Activated naive CD4-positive, alpha-beta T cell treated with anti-CD3 and anti-CD28 coated beads, Interleukin-2, amount 10 ng/mL, durations not matched to agents 7 days and 5 days (primary cell): Measurements from ENCODE around the gene UBE3D.
"Not testable (repeated sequence)": the region's sequence is repeated elsewhere in the genome, so short reads cannot be mapped to it uniquely, and the experiment has no call there.

ENCODE experiments used
- CTCF ChIA-PET: fragments of 350-600 bp; sonication (Branson Sonifier 250); formaldehyde crosslinking; loops from one replicate; lab custom pipeline; 2021; ENCODE audit warnings: antibody characterized with exemption; lab: Charles Lee
- DNase-seq: peaks from one replicate; pipeline ENCODE4 v3.0.0-alpha.2; 2020
- H3K27ac Mint-ChIP-seq: one replicate; pipeline ENCODE4 v1.8.0; 2021; ENCODE audit warnings: mild to moderate bottlenecking, moderate library complexity, mixed read lengths
- H3K27me3 Mint-ChIP-seq: one replicate; pipeline ENCODE4 v1.8.0; 2021; ENCODE audit warnings: mild to moderate bottlenecking, mixed read lengths
- H3K36me3 Mint-ChIP-seq: one replicate; pipeline ENCODE4 v1.8.0; 2021; ENCODE audit warnings: mixed read lengths
- H3K4me1 Mint-ChIP-seq: one replicate; pipeline ENCODE4 v1.8.0; 2021; ENCODE audit warnings: mixed read lengths
- H3K4me3 Mint-ChIP-seq: one replicate; pipeline ENCODE4 v1.8.0; 2021; ENCODE audit warnings: mild to moderate bottlenecking, moderate library complexity, mixed read lengths
- H3K9me3 Mint-ChIP-seq: one replicate; pipeline ENCODE4 v1.8.0; 2021; ENCODE audit warnings: mixed read lengths

The UBE3D gene

DNA sequence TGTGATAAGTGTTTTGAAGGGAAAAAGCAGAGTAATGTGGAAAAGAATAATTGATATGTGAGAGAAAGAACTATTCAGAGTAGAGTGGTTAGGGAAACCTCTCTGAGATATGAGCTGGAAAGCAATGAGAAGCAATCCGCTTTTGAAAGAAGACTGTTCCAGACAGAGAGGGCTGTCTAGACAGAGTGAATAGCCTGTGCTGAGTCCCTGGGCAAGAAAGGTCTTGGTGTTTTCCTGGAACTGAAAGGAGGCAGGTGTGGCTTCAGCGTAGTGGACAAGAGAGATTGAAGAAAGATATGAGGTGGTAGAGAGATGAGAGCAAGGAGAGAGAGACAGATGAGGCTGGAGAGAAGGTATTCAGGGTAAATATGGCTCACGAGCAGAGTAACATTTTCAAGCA, 190.8 kb downstream of the UBE3D start:
- CTCF ChIA-PET = no interaction called here
- no peaks in the 10 kb centered on the region for H3K27me3 Mint-ChIP-seq
- no peaks in the 10 kb centered on the region for H3K4me1 Mint-ChIP-seq
- DNase-seq = no peak
- H3K36me3 Mint-ChIP-seq = no peaks in the 10 kb centered on the region
- no peak overlapping the region for H3K27ac Mint-ChIP-seq
- no peak overlapping the region for H3K4me3 Mint-ChIP-seq
- no peaks in the 10 kb centered on the region for H3K9me3 Mint-ChIP-seq

DNA sequence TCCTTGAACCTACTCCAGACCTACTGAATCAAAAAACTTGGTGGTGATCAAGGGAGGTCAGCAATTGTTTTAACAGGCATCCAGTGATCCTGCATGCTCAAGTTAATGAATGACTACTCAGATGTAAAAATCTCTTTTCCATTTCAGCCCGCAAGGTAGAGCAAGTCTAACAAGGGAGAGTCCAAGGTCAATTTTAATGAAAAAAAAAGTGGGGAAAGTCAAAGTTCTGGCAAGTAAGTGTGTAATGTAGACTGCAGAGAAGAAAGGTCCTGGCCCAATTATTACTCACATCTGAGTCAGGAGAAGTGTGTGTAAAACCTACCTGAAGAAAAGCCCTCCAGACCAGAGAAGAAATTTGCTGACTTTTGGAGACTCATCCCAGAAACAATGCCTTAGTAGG, 193.5 kb downstream of the UBE3D start:
- no peak for DNase-seq
- no peaks in the 10 kb centered on the region for H3K36me3 Mint-ChIP-seq
- no peaks in the 10 kb centered on the region for H3K9me3 Mint-ChIP-seq
- no peaks in the 10 kb centered on the region for H3K27me3 Mint-ChIP-seq
- H3K4me1 Mint-ChIP-seq = no peaks in the 10 kb centered on the region
- H3K4me3 Mint-ChIP-seq = no peak overlapping the region
- H3K27ac Mint-ChIP-seq = no peak overlapping the region
- CTCF ChIA-PET = no interaction called here

DNA sequence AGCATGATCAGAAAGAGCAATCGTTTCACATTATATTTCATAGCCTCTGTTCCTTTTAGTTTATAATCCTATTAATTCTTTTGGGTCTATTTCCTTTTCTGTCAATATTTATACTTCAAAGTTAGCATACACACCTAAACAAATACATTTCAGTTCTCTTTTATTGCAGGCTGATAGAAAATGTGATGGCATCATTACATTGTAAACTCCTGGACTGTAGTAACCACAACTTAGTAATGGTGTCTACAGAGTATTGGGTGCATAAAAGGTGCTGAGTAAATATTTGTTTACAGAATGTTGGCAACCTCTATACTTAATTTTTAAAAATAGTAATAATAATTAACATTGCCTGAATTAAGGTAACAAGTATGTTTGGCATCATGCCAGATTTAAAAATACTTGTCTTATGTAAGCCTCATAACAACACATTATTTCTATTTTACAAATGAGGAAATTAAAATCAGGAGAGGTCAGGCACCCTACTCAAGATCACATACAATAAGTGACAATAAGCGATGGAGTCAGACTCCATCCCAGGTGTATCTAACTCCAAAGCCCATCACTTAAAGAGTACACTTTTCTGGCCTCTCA, 195.0 kb downstream of the UBE3D start:
- no peak overlapping the region for H3K27ac Mint-ChIP-seq
- DNase-seq = no peak
- H3K9me3 Mint-ChIP-seq = no peaks in the 10 kb centered on the region
- H3K36me3 Mint-ChIP-seq = no peaks in the 10 kb centered on the region
- no peak overlapping the region for H3K4me3 Mint-ChIP-seq
- no peaks in the 10 kb centered on the region for H3K27me3 Mint-ChIP-seq
- CTCF ChIA-PET = no interaction called here
- H3K4me1 Mint-ChIP-seq = no peaks in the 10 kb centered on the region

DNA sequence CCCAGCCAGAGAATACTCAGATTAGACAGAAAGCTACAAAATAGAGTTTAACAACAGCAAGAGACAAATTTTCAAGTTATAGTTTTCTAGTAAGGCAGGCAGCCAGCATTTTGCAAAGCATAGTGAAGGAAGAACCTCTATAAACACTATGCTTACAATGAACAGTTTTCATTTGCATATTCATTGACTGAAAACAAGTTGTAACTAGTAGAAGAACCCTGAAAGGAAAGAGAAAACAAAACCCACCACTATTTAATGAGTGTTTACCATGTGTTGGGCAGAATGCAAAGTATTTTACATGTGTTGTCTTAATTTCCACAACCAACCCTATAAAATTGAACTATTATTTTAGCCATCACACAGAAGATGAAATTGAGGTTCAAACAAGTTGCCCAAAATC, 196.1 kb downstream of the UBE3D start:
- no peak overlapping the region for H3K4me3 Mint-ChIP-seq
- H3K4me1 Mint-ChIP-seq = no peaks in the 10 kb centered on the region
- H3K27ac Mint-ChIP-seq = no peak overlapping the region
- H3K27me3 Mint-ChIP-seq = no peaks in the 10 kb centered on the region
- no peaks in the 10 kb centered on the region for H3K9me3 Mint-ChIP-seq
- CTCF ChIA-PET = no interaction called here
- H3K36me3 Mint-ChIP-seq = no peaks in the 10 kb centered on the region
- no peak for DNase-seq

DNA sequence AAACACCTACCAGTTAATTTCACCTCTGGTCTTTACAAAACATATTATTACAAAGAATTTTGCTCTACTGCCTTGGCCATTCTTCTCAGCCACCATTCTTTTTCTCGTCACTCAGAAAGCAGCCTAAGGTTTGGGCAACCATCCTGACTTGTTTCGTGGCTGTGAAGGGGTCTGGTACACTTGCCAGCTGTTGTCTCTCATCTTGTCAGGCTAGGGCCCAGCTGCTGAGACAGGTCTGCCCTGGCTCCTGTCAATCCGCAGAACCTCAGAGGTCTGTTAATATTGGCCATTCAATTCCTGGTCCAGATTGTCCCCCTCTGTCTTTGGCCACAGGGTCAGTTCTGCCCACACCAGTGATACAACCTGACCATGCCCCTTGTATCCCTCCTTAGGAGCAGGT, 197.7 kb downstream of the UBE3D start:
- CTCF ChIA-PET = no interaction called here
- H3K4me3 Mint-ChIP-seq = no peak overlapping the region

DNA sequence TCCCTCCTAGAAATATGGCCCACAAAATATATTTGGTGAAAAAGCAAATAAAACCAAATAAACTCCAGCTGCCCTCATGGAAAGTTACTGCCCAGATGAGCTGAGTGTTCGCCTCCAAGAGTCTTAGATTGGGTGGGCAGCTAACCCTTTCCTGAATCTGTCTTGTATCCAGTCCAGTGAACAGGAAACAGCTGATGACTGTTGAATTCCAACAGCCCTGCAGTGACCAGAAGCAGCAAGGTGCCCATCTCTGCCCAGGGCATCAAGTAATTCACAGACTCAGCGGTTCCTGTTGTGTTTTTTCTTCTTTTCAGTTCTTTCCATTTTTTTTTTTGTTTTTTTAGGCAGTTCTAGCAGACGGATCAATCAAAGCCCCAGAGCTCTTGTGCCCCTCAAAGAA, 199.2 kb downstream of the UBE3D start:
- CTCF ChIA-PET = no interaction called here
- no peaks in the 10 kb centered on the region for H3K4me1 Mint-ChIP-seq

More for the DNA sequence above, 197.7 kb downstream of the UBE3D start:
- no peaks in the 10 kb centered on the region for H3K9me3 Mint-ChIP-seq
- H3K27me3 Mint-ChIP-seq = no peaks in the 10 kb centered on the region
- H3K27ac Mint-ChIP-seq = no peak overlapping the region
- H3K36me3 Mint-ChIP-seq = no peaks in the 10 kb centered on the region
- no peaks in the 10 kb centered on the region for H3K4me1 Mint-ChIP-seq
- no peak for DNase-seq

DNA sequence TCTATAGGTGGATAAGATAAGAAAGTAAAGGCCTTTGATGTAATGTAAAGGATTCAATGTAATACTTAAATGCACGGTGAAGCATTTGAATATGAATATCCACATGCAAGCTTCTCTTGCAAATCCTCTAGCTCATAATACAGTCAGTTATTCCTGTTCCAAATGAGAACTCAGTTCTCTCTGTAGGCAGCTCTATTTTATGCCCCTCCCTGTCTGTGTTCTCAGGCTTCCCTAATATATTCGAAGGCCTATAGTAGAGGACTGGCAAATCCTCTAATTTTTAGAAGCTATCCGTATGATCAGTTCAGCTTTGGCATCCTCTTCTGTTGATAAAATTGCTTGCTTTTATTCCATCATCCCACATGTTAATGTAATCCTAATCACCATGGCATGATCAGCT, 200.2 kb downstream of the UBE3D start:
- H3K4me3 Mint-ChIP-seq = no peak overlapping the region

More for the DNA sequence above, 199.2 kb downstream of the UBE3D start:
- H3K9me3 Mint-ChIP-seq = no peaks in the 10 kb centered on the region
- no peak overlapping the region for H3K4me3 Mint-ChIP-seq
- no peaks in the 10 kb centered on the region for H3K27me3 Mint-ChIP-seq
- H3K27ac Mint-ChIP-seq = no peak overlapping the region
- DNase-seq = no peak
- H3K36me3 Mint-ChIP-seq = no peaks in the 10 kb centered on the region

DNA sequence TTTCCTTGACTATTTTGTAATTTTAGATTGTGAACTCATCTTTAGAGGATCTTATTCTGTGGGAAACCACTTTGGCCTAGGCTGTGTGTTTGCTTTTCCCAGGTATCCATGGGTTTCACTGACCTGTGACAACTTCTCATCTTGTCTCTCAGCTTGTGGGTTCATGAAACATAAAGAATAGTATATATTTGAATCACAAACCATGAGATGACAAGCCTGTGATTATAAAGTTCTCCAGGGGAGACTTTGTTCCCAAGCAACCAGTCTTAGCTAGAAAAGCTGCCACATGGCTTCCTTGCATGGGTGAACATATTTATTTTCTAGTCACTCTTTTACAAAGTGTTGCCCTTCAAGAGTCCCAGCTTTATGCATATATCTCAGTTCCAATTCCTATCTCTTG, 201.9 kb downstream of the UBE3D start:
- H3K27me3 Mint-ChIP-seq = no peaks in the 10 kb centered on the region
- DNase-seq = no peak
- H3K9me3 Mint-ChIP-seq = no peaks in the 10 kb centered on the region
- no peaks in the 10 kb centered on the region for H3K4me1 Mint-ChIP-seq
- CTCF ChIA-PET = no interaction called here
- no peaks in the 10 kb centered on the region for H3K36me3 Mint-ChIP-seq
- H3K27ac Mint-ChIP-seq = no peak overlapping the region
- H3K4me3 Mint-ChIP-seq = no peak overlapping the region

More for the DNA sequence above, 200.2 kb downstream of the UBE3D start:
- H3K4me1 Mint-ChIP-seq = no peaks in the 10 kb centered on the region
- no peaks in the 10 kb centered on the region for H3K9me3 Mint-ChIP-seq
- H3K27me3 Mint-ChIP-seq = no peaks in the 10 kb centered on the region
- H3K36me3 Mint-ChIP-seq = no peaks in the 10 kb centered on the region
- CTCF ChIA-PET = no interaction called here
- no peak overlapping the region for H3K27ac Mint-ChIP-seq
- DNase-seq = no peak

DNA sequence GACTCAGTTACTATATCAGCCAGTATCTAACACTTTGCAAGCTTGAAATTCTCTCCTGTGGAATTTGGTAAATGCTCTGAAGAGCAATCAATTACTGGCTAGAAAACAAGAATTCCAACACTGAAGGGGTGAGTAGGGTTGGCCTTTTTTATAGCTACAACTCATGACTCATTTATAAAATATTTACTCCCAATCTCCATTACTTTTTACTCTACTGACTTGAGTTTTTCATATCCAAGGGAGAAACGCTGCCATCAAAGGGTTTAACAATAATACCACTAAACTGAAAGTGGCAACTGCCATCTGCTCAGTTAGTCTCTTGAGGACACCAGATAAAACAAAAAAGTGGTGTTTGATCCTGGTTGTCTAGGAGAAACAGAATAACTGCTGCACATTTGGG, 203.1 kb downstream of the UBE3D start:
- H3K36me3 Mint-ChIP-seq = no peaks in the 10 kb centered on the region
- no peaks in the 10 kb centered on the region for H3K9me3 Mint-ChIP-seq
- DNase-seq = no peak
- H3K4me3 Mint-ChIP-seq = no peak overlapping the region
- no peaks in the 10 kb centered on the region for H3K27me3 Mint-ChIP-seq
- no peaks in the 10 kb centered on the region for H3K4me1 Mint-ChIP-seq
- CTCF ChIA-PET = no interaction called here
- H3K27ac Mint-ChIP-seq = no peak overlapping the region

DNA sequence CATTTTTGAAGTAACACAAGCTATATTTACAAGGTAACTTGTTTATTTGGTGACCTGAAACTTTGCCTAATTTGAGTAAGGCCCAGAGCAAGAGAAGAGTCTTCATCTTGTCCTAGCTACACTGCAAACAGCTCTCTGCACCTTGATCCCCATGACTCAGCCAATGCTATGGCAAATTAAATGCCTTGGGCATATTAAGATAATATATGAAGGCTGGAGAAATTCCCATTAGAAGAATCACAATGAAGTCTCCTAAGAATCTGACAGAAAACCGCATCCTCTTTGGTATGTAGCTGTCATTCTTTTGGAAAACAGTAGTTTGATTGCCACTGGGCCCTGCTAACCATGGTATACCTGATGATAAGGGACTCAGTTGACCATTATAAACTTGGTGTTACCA, 204.5 kb downstream of the UBE3D start:
- H3K4me1 Mint-ChIP-seq = no peaks in the 10 kb centered on the region
- no peaks in the 10 kb centered on the region for H3K27me3 Mint-ChIP-seq
- no peaks in the 10 kb centered on the region for H3K36me3 Mint-ChIP-seq
- CTCF ChIA-PET = no interaction called here
- no peak overlapping the region for H3K27ac Mint-ChIP-seq
- no peaks in the 10 kb centered on the region for H3K9me3 Mint-ChIP-seq
- H3K4me3 Mint-ChIP-seq = no peak overlapping the region
- DNase-seq = no peak

DNA sequence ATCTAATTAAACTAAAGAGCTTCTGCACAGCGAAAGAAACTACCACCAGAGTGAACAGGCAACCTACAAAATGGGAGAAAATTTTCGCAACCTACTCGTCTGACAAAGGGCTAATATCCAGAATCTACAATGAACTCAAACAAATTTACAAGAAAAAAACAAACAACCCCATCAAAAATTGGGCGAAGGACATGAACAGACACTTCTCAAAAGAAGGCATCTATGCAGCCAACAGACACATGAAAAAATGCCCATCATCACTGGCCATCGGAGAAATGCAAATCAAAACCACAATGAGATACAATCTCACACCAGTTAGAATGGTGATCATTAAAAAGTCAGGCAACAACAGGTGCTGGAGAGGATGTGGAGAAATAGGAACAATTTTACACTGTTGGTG, 209.6 kb downstream of the UBE3D start:
- H3K36me3 Mint-ChIP-seq, H3K4me3 Mint-ChIP-seq, H3K27me3 Mint-ChIP-seq, DNase-seq, H3K9me3 Mint-ChIP-seq, CTCF ChIA-PET, H3K27ac Mint-ChIP-seq, H3K4me1 Mint-ChIP-seq: not testable (repeated sequence)

DNA sequence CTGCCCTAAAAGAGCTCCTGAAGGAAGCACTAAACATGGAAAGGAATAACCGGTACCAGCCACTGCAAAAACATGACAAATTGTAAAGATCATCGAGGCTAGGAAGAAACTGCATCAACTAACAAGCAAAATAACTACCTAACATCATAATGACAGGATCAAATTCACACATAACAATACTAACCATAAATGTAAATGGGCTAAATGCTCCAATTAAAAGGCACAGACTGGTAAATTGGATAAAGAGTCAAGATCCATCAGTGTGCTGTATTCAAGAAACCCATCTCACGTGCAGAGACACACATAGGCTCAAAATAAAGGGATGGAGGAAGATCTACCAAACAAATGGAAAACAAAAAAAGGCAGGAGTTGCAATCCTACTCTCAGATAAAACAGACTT, 212.7 kb downstream of the UBE3D start:
- H3K4me1 Mint-ChIP-seq, CTCF ChIA-PET, H3K36me3 Mint-ChIP-seq, H3K9me3 Mint-ChIP-seq, DNase-seq, H3K27ac Mint-ChIP-seq, H3K27me3 Mint-ChIP-seq, H3K4me3 Mint-ChIP-seq: not testable (repeated sequence)

DNA sequence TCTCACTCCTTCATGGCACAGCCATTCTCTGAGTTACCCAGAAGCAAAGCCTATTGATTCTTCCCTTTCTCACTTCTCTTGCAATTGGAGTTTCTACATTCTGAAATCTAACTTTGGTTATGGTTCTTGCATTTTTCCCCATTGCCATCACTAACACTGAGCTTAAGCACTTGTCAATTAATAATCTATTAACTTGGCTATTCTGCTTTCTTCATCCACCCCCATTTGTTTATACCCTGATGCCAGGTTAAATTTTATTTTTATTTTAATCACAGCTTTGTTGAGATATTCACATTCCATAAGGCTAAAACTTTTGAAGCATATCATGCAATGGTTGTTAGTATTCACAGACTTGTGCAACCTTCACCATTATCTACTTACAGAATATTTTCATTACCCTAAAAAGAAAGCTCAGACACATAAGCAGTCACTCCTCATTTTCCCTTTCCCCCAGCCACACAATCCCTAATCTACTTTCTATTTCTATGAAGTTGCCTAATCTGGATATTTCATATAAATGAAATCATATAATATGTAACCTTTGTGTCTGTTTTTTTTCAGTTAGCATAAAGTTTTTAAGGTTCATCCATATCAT, 222.3 kb downstream of the UBE3D start:
- H3K4me3 Mint-ChIP-seq = no peak overlapping the region
- no peaks in the 10 kb centered on the region for H3K36me3 Mint-ChIP-seq
- H3K27me3 Mint-ChIP-seq = no peaks in the 10 kb centered on the region
- no peak overlapping the region for H3K27ac Mint-ChIP-seq
- no peaks in the 10 kb centered on the region for H3K4me1 Mint-ChIP-seq
- no peaks in the 10 kb centered on the region for H3K9me3 Mint-ChIP-seq
- DNase-seq = no peak
- CTCF ChIA-PET = no interaction called here

DNA sequence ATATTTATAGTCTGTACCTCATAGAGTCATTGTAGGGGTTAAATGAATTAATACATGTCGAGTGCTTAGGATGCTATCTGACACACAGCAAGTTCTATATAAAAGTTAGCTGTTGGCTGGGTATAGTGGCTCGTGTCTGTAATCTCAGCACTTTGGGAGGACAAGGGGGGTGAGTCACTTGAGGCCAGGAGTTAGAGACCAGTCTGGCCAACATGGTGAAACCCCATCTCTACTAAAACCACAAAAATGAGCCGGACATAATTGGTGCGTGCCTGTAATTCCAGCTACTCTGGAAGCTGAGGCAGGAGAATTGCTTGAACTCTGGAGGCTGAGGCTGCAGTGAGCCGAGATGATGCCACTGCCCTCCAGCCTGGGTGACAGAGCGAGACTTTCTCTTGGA, 222.9 kb downstream of the UBE3D start:
- H3K27ac Mint-ChIP-seq = no peak overlapping the region
- CTCF ChIA-PET = no interaction called here
- H3K36me3 Mint-ChIP-seq = no peaks in the 10 kb centered on the region
- no peaks in the 10 kb centered on the region for H3K4me1 Mint-ChIP-seq
- H3K27me3 Mint-ChIP-seq = no peaks in the 10 kb centered on the region
- no peak for DNase-seq
- H3K9me3 Mint-ChIP-seq = no peaks in the 10 kb centered on the region
- H3K4me3 Mint-ChIP-seq = no peak overlapping the region
